Fibroblast of peridontal ligament (primary cell): ENCODE results near the gene UBE2G1.
A peak's percentile ranks its signal among the peaks of the same experiment; 100 is the strongest.
"Not testable (repeated sequence)": the region's sequence is repeated elsewhere in the genome, so short reads cannot be mapped to it uniquely, and the experiment has no call there.

Source experiments
- DNase-seq: peaks from one replicate; pipeline ENCODE4 v3.0.0-alpha.2; 2010; ENCODE audit errors: extremely low read depth

UBE2G1 gene, protein sequence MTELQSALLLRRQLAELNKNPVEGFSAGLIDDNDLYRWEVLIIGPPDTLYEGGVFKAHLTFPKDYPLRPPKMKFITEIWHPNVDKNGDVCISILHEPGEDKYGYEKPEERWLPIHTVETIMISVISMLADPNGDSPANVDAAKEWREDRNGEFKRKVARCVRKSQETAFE

DNA sequence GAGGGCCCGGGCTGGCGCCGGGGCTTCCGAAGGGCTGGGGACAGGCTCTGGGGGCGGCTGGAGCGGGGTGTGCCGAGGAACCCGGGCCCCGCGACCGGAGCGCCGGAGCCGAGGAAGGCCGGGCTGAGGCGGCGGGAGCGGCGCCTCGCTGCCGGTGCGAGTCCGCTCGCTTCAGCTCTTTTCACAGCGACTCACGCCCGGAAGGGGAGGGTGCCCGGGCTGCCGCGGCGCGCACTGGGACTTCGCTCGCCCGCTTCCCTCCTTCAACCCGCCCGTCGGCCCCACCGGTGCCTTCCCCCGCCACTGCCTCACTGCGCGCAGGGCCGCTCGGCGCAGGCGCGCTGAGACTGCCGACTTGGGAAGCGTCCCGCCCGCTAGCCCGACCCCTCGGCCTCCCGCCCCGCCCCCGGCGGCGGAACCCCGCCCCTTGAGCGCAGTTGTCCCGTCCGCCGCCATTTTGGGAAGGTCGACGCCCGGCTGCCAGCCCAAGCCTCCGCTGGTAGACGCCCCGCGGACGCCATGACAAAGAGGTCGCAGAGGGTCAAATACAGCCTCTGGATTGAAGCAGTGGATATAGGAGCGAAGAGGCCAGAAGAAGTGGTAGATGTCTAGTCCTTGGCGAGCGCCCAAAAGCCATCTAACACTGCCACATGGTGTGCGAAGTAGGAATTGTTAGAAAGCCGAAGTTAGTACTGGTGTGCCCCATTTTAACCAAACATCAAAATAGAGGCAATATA lies at the start of gene UBE2G1:
Gene UBE2G1 (minus strand): TSS at position 349 of the 737 bp plus-strand sequence. CDS start 359 bp downstream, outside the sequence.
- DNase-seq = peak; percentile 93

DNA sequence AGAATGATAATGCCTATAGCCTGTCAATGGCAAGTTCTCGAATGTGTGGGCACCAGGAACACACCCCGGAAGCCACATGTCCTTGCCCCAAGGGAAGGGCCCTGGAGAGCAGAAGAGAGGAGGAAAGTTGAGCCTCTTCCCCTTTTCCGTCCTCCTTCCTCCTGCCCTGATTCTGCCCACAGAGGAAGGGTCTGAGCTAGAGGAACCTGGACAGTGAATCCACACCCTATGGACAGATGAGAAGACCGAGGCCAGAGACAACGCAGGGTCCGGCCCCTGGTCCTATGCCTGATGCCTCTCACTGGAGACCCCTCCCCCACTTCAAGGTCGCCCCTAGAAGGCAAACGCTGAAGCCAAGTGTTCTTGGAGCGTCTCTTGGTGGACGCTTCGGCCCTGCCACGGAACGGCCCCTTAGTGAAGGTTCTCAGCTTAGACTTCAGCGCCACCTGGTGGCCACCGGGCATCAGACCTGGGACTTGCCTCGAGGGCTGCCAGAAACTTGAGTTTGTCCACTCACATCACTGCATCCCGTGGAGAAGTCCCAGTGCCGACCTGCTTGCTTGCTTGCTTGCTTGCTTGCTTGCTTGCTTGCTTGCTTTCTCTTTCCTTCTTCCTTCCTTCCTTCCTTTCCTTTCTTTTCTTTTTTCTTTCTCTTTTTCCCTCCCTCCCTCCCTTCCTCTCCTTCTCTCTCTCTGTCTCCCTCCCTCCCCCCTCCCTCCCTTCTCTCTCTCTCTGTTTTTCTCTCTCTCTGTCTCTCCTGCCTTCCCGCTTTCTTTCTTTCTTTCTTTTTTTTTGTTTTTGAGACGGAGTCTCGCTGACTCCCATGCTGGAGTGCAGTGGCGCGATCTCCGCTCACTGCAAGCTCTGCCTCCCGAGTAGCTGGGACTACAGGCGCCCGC lies 46.7 kb upstream of the UBE2G1 start:
- peak; percentile 92 for DNase-seq

DNA sequence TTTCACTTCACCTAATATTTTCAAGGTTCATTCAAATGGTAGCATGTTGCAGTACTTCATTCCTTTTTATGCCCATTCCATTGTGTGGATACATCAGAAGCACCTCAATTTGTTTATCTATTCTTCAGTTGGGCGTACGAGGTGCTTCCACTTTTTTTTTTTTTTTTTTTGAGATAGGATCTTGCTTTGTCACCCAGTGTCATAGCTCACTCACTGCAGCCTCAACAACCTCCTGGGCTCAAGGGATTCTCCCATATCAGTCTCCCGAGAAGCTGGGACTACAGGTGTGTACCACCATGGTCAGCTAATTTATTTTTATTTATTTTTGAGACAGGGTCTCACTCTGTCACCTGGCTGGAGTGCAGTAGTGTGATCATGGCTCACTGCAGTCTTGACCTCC lies 44.7 kb upstream of the UBE2G1 start:
- no peak for DNase-seq

DNA sequence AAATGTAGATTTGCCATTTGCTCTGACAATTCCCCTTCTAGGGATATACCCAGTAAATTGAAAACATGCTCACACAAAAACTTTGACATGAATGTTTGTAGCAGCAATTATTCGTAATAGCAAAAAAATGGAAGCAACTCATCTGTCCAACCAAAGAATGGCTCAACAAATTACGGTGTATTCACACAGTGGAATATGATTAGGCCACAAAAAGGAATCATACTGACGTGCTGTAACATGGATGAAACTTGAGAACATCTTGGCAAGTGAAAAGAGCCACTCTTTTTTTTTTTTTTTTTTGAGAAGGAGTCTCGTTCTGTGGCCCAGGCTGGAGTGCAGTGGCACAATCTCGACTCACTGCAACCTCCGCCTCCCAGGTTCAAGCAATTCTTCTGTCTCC lies 43.2 kb upstream of the UBE2G1 start:
- DNase-seq = peak; percentile 55

DNA sequence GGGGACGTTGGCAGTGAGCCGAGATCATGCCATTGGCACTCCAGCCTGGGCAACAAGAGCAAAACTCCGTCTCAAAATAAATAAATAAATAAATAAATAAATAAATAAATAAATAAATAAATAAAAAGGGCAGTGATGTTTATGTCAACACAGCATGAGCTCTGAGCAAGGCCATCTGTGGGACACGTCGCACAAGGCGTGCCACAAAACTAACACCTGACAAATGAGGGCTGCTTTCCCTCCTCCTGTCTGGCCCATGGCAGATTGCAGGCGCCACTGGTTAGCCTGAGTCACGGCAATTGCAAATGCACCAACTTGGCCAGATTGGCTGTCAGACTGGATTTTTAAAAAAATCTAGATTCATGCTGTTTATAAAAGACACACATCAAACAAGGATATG lies 41.4 kb upstream of the UBE2G1 start:
- peak; percentile 41 for DNase-seq

DNA sequence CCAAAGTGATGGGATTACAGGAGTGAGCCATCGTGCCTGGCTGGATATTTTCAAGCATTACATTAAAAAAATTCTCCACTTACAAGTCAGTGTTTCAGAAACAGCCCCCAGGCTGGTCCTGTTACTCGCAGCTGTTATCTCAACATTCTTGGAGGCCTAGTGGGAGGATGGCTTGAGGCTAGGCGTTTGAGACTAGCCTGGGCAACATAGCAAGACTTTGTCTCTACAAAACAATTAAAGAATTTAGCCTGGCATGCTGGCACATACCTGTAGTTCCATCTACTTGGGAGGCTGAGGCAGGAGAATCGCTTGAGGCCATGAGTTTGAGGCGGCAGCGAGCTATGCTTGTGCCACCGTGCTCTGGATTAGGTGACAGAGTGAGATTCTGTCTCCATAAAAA lies 40.7 kb upstream of the UBE2G1 start:
- no peak for DNase-seq

DNA sequence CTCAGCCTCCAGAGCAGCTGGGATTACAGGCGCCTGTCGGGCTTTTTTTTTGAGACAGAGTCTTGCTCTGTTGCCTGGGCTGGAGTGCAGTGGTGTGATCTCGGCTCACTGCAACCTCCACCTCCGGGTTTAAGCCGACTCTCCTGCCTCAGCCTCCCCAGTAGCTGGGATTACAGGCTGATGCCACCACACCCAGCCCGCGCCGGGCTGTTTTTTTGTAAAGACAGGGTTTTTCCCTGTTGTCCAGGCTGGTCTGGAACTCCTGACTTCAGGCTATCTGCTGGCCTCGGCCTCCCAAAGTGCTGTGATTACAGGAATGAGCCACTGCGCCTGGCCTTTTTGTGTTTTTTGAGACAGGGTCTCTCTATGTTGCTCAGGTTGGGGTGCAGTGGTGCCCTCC lies 39.9 kb upstream of the UBE2G1 start:
- DNase-seq = no peak

DNA sequence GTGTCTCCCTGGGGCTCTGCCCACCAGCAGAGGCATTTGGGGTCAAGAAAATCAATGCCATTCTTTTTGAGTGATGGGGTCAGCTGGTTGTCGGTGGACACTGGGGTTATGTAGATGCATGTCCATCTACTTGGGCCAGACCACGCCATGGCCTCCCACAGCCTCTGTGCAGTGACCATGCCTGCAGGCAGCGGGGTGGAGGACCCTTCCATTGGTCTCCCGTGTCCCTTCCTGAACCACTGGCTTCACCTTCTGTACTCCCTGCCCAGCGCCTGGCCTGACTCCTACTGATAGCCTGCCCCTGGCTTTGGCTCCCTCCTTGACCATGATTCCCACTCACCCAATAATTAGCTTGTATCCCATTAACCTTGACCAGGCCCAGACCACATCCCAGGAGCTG lies 39.2 kb upstream of the UBE2G1 start:
- DNase-seq = no peak

DNA sequence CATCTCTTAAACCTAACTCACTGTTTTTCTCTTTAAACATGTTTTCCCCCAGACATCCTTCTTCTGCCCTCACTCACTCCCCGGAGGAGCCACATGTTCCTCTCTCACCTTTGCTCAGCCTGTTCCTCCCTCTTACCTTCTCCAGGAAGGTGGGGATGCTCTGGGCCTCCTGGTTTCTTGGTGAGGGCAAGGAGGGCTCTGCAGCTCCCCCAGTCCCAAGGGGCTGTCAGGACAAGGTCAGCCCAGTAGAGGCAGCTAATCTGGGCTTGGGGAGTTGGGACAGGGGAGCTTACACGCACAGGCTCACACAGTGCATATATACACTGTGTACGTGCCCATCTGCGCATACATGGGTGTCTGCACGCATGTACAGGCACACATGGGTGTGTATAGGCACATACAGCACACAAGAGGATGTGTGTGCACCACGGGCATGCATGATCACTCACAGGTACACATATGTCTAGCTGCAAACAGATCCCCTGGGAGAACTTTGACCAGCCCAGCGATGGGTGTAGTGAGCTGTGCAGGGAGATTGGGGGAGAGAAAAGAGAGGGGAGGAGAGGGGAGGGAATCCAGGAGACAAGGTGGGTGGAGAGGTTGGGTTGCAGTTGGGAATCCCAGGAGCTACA lies 38.7 kb upstream of the UBE2G1 start:
- DNase-seq = no peak

DNA sequence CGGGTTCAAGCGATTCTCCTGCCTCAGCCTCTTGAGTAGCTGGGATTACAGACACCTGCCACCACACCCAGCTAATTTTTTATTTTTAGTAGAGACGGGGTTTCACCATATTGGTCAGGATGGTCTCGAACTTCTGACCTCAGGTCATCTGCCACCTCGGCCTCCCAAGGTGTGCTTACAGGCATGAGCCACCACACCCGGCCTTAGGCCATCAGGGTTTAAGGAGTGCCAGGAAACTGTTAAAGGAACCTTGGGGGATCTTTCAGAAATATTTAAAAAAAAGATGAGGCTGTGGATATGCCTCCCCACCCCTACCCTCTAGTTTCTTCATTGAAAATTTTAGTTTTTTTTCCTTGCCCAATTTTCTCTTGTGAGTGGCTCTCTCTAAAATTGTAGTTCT lies 31.4 kb upstream of the UBE2G1 start:
- no peak for DNase-seq

DNA sequence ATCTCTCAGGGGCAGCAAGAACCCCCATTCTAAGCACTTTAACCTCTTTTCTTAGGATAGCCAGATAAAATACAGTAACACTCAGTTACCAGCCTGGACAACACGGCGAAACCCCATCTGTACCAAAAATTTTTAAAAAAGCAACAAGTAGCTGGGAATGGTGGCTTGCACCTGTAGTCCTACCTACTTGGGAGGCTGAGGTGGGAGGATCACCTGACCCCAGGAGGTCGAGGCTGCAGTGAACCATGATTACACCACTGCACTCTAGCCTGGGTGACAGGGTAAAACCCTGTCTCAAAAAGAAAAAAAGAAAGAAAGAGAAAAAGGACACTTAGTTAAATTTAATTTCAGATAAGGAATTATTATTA lies 28.6 kb upstream of the UBE2G1 start:
- no peak for DNase-seq

DNA sequence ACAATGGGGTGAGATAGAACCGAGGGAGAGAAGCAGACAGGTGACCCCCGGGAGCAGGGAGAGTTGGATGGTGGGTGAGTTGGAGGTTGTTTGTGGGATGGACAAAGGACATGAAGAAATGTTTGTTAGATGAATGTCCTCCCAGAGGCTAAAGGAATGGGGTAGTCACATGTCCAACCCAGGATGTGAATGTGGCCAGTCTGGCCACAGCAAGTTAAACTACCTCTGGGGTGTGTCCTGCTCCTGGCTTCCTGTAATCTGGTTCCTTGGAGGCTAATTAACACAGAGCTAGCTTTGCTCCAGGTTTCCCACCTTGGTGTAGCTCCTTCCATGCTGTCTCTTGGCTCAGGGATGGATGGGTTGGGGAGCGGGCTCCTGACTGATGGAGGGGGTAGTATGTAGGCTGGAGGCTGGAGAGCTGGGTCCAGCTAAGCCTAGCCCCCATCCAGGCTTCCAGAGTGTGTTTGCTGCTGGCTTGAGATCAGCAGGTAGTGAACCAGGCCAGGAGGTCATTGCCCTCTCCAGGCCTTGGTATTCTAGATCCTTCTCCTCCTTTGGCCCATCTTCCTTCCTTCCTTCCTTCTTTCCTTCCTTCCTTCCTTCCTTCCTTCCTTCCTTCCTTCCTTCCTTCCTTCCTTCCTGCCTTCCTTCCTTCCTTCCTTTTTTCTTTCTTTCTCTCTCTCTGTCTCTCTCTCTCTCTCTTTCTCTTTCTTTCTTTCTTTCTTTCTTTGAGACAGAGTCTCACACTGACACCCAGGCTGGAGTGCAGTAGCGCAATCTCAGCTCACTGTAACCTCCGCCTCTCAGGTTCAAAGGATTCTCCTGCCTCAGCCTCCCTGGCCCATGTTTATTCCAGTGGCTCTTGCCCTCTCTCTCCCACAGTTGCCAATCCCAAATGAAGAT lies 28.0 kb upstream of the UBE2G1 start:
- no peak for DNase-seq

DNA sequence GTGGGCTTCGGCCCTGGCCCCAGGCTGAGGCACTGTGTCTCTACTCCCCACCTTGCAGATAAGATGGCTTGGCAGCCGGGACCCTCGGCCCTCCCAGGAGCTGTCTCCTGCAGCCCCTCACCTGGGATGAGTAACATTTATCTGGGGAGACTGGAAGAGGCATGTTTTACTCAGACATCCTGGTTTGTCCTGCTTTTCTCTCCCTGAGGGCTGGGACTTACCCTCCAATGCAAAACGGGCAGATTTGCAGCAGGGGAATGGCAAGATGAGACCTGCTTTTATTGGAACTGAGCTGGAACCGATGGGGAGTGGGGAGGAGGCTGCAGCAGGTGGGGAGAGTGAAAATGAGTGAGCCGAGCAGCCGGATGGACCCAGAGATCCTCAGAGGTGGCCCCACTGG lies 27.3 kb upstream of the UBE2G1 start:
- no peak for DNase-seq

DNA sequence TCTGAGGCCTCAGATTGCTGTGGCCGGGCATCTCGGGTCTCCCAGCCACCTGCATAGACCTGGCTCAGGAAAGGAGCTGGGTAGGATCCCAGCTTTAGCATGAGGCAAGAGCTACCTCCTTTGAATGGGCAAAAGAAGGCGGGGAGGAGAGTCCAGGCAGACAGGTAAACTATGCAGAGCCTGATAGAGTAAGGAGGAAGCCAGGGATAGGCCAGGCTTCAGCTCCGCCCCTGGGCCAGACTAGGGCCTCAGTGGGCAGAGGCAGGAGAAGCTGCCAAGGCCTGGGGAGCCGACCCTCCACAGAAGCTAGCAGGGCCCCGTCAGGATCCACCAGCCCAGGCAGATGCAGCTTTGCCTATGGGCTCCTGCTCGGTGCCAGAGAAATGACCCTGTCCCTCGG lies 22.6 kb upstream of the UBE2G1 start:
- DNase-seq = no peak

DNA sequence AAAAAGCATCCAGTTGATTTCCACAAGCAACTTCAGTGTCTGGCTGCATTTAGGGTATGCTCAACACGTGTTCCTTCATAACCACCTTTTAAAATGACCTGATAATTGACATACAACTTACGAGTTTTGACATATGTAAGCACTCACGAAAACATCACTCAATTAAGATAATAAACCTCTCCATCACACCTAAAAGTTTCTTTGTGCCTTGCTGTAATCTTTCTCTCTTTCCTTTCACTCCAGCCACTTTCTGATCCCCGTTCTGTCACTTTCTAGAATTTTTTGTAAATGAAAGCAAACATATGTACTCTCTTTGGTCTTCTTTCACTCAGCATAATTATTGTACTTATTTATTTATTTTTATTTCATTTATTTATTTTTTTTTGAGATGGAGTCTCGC lies 20.7 kb upstream of the UBE2G1 start:
- DNase-seq = no peak

DNA sequence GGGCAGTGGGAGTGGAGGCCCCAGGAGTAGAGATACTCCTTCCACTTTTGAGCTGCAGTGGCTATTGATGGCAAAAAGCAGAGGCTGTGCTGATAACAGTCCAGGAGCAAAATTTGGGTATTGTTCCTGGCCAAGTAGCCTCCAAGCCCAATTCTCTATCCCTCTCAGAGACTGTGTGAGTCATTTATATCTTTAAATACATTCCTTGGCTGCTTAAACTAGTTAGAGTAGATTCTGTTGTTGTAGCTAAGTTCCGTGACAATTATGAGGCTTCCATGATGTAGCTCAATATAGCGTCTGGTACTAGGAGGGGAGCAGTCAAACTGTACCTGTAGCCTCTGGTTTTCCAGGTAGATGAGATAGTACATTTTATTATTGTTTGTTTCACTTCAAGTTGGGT lies 19.9 kb upstream of the UBE2G1 start:
- DNase-seq = peak; percentile 25

DNA sequence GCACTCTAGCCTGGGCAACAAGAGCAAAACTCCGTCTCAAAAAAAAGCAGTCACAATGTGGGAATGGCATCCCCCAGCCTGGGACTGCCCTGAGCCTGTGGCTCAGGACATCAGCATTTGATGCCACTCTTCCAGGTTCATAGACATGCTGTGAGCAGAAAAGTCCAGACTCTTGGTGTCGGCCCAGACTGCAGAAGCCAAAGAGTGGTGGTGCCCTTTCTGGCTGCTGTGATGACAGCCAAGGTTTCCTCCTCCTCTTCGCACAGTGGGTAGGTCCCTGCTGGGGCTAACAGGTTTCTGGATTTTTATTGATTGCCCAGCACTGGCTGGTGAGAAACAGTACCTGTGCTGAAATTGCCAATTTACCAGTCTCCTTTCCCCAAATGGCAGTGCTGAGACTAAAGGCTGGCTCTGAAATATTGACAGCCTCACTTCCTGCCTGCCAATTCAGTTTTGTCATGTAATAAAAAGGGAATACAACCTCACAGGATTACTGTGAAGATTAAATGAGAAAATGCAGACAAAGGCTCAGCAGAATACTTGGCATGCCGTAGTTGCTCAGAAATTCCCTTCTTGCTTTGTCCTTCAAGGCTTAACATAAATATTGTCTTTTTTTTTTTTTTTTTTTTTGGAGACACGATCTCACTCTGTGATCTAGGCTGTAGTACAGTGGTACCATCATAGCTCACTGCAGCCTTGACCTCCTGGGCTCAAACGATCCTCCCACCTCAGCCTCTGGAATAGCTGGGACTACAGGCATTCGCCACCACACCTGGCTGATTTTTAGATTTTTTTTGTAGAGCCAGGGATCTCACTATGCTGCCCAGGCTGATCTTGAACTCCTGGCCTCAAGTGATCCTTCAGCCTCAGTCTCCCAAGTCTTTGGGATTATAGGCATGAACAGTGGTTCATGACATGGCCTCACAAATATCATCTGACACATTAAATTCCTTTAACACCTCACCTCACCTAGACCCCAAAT lies 15.5 kb upstream of the UBE2G1 start:
- DNase-seq = no peak

DNA sequence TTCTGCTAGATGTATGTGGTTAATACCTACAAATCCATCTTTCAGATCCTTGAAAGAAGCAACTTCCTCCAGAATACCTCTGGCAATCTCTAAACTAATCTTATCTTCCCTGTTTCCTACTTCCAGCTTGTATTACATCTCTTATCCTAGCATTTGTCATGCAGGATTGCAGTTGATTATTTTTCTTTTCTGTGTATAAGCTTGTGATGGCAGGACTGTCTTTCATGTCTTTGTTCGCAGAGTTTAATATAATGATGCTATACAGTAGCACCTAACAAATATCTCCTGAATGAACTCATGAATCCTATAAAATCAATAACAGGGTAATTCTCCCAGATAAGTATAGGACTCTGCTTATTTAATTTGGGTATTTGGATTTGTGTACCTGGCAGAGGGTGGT lies 12.2 kb upstream of the UBE2G1 start:
- no peak for DNase-seq

DNA sequence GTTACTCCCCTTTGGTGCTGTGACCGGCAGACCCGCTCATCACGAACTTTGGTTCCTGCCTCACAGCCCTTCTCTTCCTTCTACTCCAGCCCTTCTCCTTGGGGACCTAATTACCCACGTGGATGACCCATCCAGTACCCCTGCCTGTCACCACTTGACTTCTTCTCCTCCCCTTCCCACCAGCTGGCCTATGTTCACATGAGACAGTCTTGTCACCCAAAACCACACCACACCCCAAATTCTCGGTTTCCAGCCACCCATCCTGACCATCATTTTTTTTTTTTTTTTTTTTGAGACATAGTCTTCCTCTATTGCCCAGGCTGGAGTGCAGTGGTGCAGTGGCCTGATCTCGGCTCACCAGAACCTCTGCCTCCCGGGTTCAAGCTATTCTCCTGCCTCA lies 10.8 kb upstream of the UBE2G1 start:
- not testable (repeated sequence) for DNase-seq

DNA sequence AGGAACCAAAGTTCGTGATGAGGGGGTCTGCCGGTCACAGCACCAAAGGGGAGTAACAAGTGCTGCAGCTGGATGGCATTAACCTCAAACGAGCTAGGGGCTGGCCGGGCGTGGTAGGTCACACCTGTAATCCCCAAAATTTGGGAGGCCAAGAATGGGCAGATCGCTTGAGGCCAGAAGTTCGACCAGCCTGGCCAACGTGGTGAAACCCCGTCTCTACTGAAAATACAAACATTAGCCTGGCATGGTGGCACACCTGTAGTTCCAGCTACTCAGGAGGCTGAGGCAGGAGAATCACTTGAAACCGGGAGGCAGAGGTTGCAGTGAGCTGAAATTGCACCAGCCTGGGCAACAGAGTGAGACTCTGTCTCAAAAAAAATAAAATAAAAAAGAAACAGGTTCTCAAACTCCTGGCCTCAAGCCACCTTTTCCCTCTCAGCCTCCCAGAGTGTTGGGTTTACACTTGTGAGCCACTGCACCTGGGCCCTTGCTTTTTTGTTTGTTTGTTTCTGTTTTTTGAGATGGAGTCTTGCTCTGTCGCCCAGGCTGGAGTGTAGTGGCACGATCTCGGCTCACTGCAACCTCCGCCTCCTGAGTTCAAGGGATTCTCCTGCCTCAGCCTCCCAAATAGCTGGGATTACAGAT lies 9.4 kb upstream of the UBE2G1 start:
- DNase-seq = not testable (repeated sequence)
